ENCODE measurements around the gene MED25.
A peak's percentile ranks its signal among the peaks of the same experiment; 100 is the strongest.

Gene MED25

DNA sequence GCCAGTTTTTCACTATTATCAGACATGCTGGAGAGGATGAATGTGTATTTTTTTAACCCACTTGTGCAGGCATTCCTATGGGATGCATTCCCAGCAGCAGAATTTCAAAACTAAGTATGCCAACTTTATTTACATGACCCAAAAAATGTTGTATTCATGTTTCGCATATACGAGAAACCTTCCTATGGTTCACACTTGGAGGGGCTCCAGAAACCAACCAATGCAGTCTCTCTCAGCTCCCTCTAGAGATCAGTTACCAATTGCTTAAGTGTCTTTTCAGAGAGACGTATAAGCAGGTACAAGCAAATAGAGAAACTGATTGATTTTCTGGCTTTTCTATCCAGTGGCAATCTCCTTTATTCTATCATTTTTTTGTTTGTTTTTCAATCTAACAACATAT lies 27.3 kb downstream of the MED25 start:
- DNase-seq, result peak; percentile 18

- no peak for DNase-seq
These were observed 28.3 kb downstream of the MED25 start for GRCh38 chr19:49846408-49846807.

DNA sequence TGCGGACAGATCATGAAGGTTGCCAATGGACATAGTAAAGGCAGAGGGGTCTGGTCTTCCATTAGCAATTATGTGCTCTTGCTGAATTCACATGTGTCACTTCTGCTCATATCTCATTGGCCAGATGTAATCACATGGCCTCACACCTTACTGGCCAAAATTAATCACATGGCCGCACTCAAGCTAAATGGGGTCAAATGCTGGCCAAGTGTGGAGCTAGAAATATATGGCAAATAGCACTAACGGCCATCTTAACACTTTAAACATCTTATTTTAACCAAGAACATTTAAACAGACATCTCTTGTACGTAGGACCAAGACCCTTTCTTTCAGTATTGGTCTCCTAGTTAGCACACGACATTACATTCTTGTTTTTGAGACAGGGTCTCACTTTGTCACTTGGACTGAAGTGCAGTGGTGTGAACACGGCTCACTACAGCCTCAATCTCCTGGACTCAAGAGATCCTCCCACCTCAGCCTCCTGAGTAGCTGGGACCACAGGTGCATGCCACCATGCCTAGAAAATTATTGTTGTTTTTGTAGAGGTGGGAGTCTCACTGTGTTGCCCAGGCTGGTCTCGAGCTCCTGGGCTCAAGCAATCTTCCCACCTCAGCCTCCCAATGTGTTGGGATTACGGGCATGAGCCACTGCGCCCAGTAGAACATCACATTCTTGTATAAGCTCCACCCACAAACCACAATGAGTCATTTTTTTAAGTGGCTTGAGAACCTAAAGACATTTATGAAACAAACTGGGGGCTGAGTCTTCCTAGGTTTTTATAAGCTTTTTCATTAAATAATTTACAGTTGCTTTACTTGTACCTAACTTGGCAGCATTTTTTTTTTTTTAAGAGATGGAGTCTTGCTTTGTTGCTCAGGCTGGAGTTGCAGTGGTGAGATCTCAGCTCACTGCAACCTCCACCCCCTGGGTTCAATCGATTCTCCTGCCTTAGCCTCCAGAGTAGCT lies 29.9 kb downstream of the MED25 start:
- DNase-seq, result no peak

DNA sequence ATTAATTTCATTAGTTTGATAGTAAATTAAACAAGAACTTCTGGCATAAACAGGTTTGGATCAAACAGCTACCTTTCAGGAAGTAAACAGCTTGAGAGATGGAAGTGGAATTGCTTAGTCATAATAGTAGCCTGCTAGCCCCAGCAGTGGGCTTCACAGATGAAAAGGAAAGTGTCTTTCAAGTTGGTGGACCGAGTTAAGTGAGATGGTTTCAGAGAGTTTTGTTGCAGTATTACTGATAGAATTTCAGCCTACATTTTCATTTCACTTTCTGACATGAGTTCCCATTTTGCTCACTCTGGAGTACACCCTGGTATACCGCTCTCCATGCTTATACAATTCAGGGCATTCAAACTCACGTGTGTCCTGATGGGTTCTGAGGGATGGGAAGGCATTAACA lies 30.8 kb downstream of the MED25 start:
- DNase-seq, result no peak

DNA sequence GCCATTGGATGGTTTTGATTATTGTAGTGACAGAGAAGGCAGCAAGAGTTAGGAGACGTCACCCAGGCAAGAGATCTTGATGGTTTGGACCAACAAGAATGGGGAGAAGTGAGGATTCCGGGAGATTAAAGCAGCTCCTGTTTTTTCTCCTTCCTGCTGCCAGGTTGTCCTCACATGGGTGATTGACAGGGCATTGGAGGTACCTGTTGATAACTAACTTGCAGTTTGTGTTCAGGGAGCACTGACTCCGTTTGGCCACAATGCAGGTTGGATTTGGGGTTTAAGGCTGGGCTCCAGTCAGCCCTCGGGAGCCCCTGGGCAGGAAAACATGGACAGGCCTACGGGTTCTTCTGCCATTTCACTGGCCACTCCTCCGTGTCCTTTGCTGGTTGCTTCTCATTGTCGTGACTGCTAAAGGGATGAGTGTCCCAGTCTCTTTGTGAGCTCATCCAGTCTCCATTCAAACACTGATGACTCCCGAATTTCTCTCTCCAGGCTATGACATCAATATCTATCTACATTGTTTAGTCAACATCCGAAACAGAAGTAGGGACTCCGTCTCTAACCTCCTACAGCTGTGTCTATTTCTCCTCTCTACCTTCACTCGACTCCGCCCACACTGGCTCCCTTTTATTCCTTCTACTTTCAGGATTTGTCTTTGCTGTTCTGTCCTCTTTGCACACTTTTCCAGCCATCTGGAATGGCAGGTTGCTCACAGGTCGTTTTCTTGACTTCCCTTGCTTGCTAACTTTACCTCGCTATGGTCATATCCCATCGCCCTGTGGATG lies 31.5 kb downstream of the MED25 start:
- peak; percentile 22 for DNase-seq

GRCh38 chr19:49850221-49850486 lies 32.1 kb downstream of the MED25 start:
- DNase-seq, result no peak

DNA sequence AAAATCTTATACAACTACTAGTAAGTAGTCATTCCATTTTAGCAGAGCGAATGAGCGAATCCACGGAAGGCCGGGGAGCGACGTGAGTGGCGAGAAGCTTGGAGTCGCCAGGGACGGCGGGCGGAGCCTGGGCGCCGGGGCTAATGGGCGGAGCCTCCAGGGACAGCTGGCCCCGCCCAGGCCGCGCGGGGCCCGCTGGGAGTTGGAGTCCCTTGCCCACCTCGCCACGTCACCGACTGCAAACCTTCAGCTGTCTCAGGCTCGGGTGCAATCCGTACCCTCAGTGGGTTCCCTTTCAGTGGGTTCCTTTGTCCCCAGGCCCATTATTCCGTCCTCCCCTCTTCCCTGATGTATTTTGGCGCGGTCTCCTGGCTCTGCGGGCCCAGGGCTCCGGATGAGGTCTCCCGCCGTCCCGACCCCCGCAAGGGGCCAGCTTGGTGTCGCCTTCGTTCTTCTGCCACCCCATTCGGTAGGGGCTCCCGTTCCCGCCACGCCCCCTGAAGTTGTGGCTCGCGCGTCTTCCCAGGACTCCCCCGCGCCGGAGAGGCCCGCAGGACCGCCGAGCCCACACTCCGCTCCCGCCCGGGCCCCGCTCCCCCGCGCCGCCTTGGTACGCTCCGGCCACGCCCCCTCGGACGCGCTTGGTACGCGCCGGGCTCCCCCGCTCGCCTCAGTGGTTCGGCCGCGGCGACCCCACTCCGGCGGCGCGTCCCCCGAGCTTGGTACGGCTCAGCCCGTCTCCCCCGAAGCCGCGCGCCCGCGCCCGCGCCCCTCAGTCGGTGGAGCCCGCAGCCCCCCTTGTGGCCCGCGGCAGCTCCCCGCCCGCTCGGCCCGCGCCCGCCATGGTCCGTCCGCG lies 32.6 kb downstream of the MED25 start, which contains the start of gene PTOV1:
PTOV1 (plus strand) TSS at position 673 of the 856 bp plus-strand sequence.
- peak; percentile 95 for DNase-seq

DNA sequence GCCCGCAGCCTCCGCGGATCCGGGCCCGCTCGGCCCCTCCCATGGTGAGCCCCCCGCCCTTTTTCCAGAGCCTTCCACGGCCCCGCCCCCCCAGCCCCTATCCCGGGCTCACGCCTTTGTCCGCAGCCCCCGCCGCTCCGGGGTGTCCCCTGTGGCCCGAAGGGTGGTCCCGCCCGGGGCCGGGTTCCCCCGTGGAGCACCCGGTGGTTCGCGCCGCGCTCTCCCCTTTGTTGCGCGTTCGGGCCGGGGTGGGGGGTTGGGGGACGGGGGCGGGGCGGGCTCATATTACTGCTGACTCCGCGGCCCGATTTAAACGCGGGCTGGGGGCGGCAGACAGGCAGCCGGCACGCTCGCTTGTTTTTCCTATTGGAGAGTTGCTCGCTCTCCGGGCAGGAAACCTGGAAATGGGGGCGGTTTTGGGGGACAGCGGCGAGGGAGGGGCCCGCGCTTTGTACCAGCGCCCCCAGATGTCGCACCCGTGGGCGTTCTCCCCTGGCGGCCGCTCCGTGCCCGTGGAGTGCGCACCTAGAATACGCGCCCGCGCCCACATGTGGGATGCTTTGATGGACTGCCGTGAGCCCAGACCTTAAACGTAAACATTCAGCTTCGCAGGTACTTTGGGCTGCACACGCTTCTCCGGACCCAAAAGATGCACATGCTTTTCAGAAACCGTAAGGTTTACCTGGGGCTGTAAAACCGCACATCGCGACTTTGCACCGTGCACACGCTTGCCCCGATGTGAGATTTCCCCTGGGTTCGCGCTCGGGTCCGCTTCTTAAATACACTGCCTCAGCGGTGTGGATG lies 33.6 kb downstream of the MED25 start:
- DNase-seq, result peak; percentile 73

- DNase-seq, result no peak
These were observed 34.6 kb downstream of the MED25 start for GRCh38 chr19:49852631-49853126.

GRCh38 chr19:49853852-49854377 lies 35.8 kb downstream of the MED25 start:
- no peak for DNase-seq

- no peak for DNase-seq
These were observed 36.5 kb downstream of the MED25 start for GRCh38 chr19:49854378-49855263.

DNA sequence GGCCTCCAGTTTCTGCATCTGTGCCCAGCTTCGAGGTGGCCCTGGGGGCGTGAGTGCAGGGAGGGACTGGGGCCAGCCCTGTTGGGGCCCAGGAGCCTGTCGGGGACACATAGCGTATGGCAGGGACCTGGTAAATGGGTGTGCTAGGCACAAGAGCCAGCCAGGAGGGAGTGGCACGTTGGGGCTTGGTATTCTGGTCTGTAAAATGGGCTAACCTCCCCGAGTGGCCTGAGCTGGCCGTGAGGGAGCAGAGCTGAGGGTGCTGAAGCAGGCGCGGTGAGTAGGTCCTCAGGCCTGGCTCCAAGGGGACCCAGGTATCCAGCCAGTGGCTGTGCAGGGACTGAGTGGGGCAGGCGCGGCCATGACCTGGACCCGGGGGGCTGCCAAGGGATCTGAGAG lies 37.2 kb downstream of the MED25 start:
- DNase-seq, result no peak

DNA sequence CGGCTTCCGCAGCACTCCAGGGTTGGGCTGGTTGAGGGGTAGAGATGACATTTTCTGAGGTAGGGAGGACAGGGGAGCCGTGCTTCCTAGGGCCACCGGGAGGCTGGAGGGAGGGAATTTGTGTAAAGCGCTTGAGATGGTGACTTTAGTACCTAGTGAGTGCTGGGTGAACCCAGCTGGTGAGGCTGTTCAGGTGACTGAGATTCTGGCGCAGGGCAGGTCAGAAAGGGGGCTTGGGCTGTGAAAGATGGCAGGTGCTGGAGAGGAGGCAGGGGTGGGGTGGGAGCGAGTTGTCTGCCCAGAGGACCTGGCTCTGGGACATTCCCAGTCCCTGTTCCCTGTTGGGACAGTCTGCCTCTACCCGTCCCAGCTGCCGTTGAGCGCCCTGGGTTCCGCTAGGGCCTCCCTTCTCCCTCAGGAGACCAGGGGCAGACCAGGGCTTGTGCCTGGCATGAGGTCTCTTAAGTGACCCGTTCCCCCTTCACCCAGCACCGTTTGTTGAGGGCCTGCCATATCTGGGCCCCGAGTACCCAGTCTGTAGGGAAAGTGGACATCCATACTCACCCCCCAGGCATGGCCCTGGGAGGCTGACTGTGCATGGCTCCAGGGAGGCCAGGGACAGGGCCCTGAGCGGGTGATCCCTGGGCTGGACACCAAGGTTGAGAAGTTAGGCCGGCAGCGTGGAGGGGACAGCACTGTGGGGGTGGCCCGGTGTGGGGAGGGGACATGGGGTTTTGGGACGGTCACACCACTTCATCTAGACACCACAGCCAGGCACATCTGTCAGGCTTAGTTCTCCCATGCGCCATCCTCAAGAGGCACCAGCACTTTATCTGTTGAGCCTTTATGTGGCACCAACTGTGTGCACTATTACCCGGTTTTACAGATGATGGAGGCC lies 37.8 kb downstream of the MED25 start:
- DNase-seq, result no peak

DNA sequence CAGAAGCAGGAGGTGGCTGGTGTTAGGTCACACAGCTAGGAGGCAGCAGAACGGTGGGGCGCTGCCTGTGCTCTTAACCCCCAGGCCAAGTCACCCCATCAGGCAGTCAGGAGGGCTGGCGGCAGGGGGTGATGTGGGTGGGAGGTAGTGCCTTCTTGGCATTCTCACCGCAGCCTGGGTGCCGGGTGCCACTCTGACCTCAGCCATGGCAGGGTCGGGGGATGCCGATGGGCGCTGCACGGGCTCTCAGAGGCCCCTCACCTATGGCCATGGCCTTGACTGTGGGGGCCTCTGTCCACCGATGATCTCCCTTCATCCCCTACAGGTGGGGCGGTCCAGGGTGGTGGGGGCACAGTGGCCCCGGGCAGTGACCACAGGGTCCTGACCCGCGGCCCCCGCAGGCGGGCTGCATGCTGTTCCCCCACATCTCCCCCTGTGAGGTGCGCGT lies 38.5 kb downstream of the MED25 start:
- DNase-seq, result no peak

GRCh38 chr19:49857061-49857837 lies 39.2 kb downstream of the MED25 start:
- DNase-seq, result no peak

DNA sequence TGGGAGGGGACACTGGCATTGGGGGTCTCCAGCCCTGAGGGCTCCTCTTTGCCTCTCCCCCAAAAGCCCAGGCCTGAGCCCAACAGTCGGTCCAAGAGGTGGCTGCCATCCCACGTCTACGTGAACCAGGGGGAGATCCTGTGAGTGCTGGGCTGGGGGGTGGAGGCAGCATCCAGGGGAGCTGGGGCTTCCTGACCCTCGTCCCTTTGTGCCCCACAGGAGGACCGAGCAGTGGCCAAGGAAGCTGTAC lies 39.7 kb downstream of the MED25 start:
- no peak for DNase-seq

GRCh38 chr19:49858088-49858985 lies 40.2 kb downstream of the MED25 start:
- DNase-seq, result no peak
